Measurements from ENCODE around the gene NTM. TPM values are rescaled to one million over a fixed set of nuclear protein-coding genes. Genes with fewer than 3 reads are reported as not detected.

Gene NTM
- total RNA-seq, 1 donor from 2014 or later = not detected

DNA sequence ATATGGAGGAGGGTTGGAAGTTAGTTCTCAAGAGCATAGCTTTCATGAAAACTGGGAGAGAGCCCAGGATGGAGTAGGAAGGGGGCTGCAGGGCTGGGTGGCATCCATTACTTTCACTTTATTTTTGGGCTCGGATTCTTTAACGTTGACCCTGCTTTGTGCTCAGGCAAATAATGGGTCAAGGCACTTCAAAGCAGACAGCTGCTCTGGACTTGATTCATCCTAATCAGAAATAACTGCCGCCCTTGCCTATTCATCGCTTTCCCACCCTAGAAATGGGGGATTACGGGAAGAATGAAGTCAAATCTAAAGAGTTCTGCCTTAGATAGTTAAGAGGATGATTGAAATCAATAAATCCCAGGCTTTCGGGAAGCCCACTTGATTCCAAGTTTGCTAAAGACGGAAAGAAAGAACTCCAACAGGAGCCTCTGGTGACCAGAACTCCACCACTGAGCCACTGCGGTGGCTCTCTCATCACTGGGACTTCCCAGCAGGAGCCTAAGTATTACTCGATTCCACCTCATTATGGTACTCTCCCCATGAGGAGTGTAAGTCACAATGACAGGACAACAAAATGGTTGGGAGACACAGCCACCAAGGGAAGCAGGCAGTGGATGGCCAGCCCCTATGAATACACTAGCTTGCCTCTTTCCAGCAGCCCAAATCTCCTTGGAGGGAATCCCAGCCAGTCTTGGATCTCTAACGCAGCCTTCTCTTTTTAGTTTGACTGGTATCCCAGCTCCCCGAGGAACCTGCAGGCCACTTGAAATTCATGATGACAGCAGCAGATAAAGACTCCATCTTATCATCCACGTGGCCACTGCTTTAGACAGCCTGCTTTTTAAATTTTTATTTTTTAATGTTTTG lies 815.5 kb downstream of the NTM start:
- DNase-seq (no peak), ATAC-seq (ENCODE audit: low read depth) (no peak)
- POLR2A ChIA-PET = no interaction called here
- Mint-ChIP-seq H3K4me1 (no peaks in the 10 kb centered on the region), H3K27me3 (no peaks in the 10 kb centered on the region), H3K9me3 (no peaks in the 10 kb centered on the region), H3K36me3 (ENCODE audit: low read depth) (no peaks in the 10 kb centered on the region), H3K4me3 (no peak overlapping the region), H3K27ac (no peak overlapping the region)
- intact Hi-C loops (cut with micrococcal nuclease) = no loop called here
- CTCF ChIA-PET = no interaction called here
- TF ChIP-seq, protein P1, sequence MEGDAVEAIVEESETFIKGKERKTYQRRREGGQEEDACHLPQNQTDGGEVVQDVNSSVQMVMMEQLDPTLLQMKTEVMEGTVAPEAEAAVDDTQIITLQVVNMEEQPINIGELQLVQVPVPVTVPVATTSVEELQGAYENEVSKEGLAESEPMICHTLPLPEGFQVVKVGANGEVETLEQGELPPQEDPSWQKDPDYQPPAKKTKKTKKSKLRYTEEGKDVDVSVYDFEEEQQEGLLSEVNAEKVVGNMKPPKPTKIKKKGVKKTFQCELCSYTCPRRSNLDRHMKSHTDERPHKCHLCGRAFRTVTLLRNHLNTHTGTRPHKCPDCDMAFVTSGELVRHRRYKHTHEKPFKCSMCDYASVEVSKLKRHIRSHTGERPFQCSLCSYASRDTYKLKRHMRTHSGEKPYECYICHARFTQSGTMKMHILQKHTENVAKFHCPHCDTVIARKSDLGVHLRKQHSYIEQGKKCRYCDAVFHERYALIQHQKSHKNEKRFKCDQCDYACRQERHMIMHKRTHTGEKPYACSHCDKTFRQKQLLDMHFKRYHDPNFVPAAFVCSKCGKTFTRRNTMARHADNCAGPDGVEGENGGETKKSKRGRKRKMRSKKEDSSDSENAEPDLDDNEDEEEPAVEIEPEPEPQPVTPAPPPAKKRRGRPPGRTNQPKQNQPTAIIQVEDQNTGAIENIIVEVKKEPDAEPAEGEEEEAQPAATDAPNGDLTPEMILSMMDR (IDR thresholded peaks at IDR 0.05) = no peak

DNA sequence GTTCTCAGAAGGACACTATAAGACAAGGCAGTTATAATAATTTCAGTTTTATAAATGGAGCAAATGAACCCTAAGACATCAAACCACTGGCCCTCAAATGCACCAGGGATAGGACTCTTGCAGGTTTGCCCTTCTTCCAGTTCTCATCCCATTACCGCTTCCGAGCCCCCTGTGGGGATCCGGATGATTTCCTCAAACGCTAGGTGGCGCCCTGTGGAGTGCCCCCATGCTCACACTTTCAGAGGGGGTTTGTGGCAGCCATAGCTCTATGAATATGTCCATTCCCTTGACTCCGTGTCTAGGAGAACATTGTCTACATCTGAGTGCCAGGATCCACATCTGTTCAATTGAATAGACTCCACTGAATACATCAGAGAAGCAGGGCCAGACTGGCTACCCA lies 816.3 kb downstream of the NTM start:
- Mint-ChIP-seq H3K4me1 (no peaks in the 10 kb centered on the region), H3K4me3 (no peak overlapping the region), H3K27me3 (no peaks in the 10 kb centered on the region), H3K36me3 (ENCODE audit: low read depth) (no peaks in the 10 kb centered on the region), H3K9me3 (peaks cover 2% of the 10 kb centered on the region), H3K27ac (no peak overlapping the region)
- TF ChIP-seq, protein P1 (IDR thresholded peaks at IDR 0.05) = no peak
- ChIA-PET CTCF (no interaction called here), POLR2A (no interaction called here)
- intact Hi-C loops (cut with micrococcal nuclease) = no loop called here
- no peak for ATAC-seq (ENCODE audit: low read depth)
- DNase-seq = no peak

DNA sequence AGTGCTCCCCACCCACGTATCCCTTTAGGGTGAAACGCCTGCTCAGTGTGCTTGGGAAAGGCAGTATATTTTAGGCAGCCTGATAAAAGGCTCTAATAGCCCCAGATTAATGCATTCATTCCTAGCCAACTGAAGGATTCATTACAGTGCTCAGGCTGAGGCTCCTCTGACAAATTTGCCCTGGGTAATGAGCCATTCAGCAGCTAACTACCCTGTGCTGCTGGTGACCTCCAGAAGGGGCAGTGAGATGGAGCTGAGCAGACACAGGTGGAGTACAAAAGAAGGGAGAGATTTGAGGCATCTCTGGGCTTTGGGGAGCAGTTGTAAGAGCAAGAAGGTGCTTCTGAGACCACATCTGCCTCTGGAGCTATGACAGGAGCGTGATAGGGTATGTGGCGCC lies 817.0 kb downstream of the NTM start:
- Mint-ChIP-seq H3K4me3 (no peak overlapping the region), H3K27ac (no peak overlapping the region), H3K36me3 (ENCODE audit: low read depth) (no peaks in the 10 kb centered on the region), H3K4me1 (no peaks in the 10 kb centered on the region), H3K9me3 (peaks cover 2% of the 10 kb centered on the region), H3K27me3 (no peaks in the 10 kb centered on the region)
- CTCF ChIA-PET = no interaction called here
- intact Hi-C loops (cut with micrococcal nuclease) = no loop called here
- POLR2A ChIA-PET = no interaction called here
- no peak for DNase-seq
- no peak for ATAC-seq (ENCODE audit: low read depth)
- TF ChIP-seq, protein P1 (IDR thresholded peaks at IDR 0.05) = no peak

DNA sequence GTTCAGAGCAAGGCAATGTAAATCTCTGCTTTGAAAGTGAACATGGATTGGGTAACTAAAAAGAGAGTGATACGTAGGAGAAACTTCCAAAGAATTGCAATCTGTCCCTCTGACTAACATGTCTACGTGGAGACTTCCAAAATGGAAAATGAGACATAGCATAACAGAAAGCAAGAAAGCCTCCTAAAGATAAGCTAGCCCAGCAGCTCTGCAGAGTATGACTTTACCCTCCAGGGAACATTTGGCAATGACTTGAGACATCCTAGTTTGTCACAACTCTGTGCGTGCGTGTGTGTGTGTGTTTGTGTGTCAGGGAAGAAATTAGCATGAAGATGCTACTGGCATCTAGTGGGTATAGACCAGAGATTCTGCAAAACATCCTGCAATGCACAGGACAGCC lies 817.4 kb downstream of the NTM start:
- H3K36me3 Mint-ChIP-seq (ENCODE audit: low read depth) = no peaks in the 10 kb centered on the region
- H3K9me3 Mint-ChIP-seq = peaks cover 2% of the 10 kb centered on the region
- DNase-seq = no peak
- no peaks in the 10 kb centered on the region for H3K4me1 Mint-ChIP-seq
- no peaks in the 10 kb centered on the region for H3K27me3 Mint-ChIP-seq
- intact Hi-C loops (cut with micrococcal nuclease) = no loop called here
- ATAC-seq (ENCODE audit: low read depth) = no peak
- H3K4me3 Mint-ChIP-seq = no peak overlapping the region
- H3K27ac Mint-ChIP-seq = no peak overlapping the region
- POLR2A ChIA-PET = no interaction called here
- CTCF ChIA-PET = no interaction called here
- TF ChIP-seq, protein P1 (IDR thresholded peaks at IDR 0.05) = no peak

DNA sequence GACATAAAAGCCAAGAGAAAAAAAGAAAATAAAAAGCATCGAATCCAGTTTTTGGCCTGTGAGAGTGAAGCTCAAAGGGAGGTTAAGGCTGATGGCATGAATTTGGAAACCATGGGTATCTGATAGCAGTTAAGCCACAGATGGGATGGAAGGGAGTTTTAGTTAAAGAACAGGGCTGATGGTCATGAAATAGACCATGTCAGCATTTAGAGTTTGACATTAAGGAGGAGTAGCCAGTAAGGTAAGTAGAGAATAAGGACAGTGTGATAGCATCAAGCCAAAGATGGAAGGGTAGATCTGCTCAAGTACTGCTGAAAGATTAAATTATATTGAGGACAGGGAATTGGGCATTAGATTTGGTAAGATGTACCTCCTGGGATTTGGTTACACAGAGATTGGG lies 826.5 kb downstream of the NTM start:
- Mint-ChIP-seq H3K27ac (no peak overlapping the region), H3K27me3 (no peaks in the 10 kb centered on the region), H3K9me3 (peaks cover 11% of the 10 kb centered on the region), H3K4me1 (no peaks in the 10 kb centered on the region), H3K4me3 (no peak overlapping the region), H3K36me3 (ENCODE audit: low read depth) (no peaks in the 10 kb centered on the region)
- ChIA-PET POLR2A (no interaction called here), CTCF (no interaction called here)
- TF ChIP-seq, protein P1 (IDR thresholded peaks at IDR 0.05) = no peak
- intact Hi-C loops (cut with micrococcal nuclease) = no loop called here
- DNase-seq (no peak), ATAC-seq (ENCODE audit: low read depth) (no peak)
